ENCODE data around the gene EXOC1.

GRCh38 chr4:55949482-55949802, 96.0 kb downstream of the EXOC1 start:
- TF ChIP-seq EZH2 (IDR thresholded peaks at IDR 0.05), result no peak
- no peak for TF ChIP-seq CTCF (IDR thresholded peaks at IDR 0.05)
- TF ChIP-seq EZH2phosphoT487 (IDR thresholded peaks at IDR 0.05), result no peak

All from neural progenitor cell (in vitro differentiated cells).